Measurements from ENCODE around the gene UNC119. TPM values are rescaled to one million over a fixed set of nuclear protein-coding genes. Genes with fewer than 3 reads are reported as not detected.

The UNC119 gene
- total RNA-seq, 1 experiment from 2014 or later = 43.2 TPM

- Histone ChIP-seq H3K4me3 (replicated peaks in 1 of 2; ENCODE audit: low read depth in 1 of 2, low read length in 2 of 2) (no peak overlapping the region), H3K36me3 (ENCODE audit: control insufficient read depth in 1 of 2, insufficient read depth in 2 of 2, low read length in 2 of 2) (no peaks in the 10 kb centered on the region), H3K27ac (ENCODE audit: low read depth, low read length) (no peak overlapping the region), H2AFZ (ENCODE audit: low read depth, low read length, poor library complexity, severe bottlenecking) (no peak overlapping the region), H3K9ac (ENCODE audit: low read length) (no peak overlapping the region), H3K27me3 (ENCODE audit: insufficient read depth, low read length) (no peaks in the 10 kb centered on the region), H3K9me2 (ENCODE audit: insufficient read depth) (no peaks in the 10 kb centered on the region), H3K4me1 (ENCODE audit: control insufficient read depth in 1 of 2, insufficient read depth in 2 of 2, low read length in 2 of 2) (no peaks in the 10 kb centered on the region; a peak in 1 of 4 replicates), H3K79me2 (ENCODE audit: insufficient read depth, low read length) (no peaks in the 10 kb centered on the region), H3K9me3 (ENCODE audit: control insufficient read depth in 1 of 2, insufficient read depth in 1 of 2, low read depth in 1 of 2, low read length in 2 of 2) (no peaks in the 10 kb centered on the region), H3K4me2 (ENCODE audit: low read length) (no peak overlapping the region), H4K20me1 (ENCODE audit: insufficient read depth) (no peaks in the 10 kb centered on the region)
- TF ChIP-seq ELF1 (IDR thresholded peaks at IDR 0.05; ENCODE audit: borderline replicate concordance, low read depth) = no peak
- TF ChIP-seq EGR1 (IDR thresholded peaks at IDR 0.05; ENCODE audit: low read depth) = no peak
- no peak for TF ChIP-seq ZNF274 (IDR thresholded peaks at IDR 0.05; ENCODE audit: low read depth, low read length)
- TF ChIP-seq, protein P1, sequence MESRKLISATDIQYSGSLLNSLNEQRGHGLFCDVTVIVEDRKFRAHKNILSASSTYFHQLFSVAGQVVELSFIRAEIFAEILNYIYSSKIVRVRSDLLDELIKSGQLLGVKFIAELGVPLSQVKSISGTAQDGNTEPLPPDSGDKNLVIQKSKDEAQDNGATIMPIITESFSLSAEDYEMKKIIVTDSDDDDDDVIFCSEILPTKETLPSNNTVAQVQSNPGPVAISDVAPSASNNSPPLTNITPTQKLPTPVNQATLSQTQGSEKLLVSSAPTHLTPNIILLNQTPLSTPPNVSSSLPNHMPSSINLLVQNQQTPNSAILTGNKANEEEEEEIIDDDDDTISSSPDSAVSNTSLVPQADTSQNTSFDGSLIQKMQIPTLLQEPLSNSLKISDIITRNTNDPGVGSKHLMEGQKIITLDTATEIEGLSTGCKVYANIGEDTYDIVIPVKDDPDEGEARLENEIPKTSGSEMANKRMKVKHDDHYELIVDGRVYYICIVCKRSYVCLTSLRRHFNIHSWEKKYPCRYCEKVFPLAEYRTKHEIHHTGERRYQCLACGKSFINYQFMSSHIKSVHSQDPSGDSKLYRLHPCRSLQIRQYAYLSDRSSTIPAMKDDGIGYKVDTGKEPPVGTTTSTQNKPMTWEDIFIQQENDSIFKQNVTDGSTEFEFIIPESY (IDR thresholded peaks at IDR 0.05; ENCODE audit: extremely low read depth, insufficient replicate concordance, low read length) = no peak
- TF ChIP-seq EZH2phosphoT487 (IDR thresholded peaks at IDR 0.05; ENCODE audit: borderline replicate concordance) = no peak
- TF ChIP-seq CEBPB (IDR thresholded peaks at IDR 0.05; ENCODE audit: low read depth) = no peak
- TF ChIP-seq CBX3 (IDR thresholded peaks at IDR 0.05; ENCODE audit: low read depth) = no peak
- TF ChIP-seq SIN3A (IDR thresholded peaks at IDR 0.05; ENCODE audit: low read depth) = no peak
- TF ChIP-seq RAD21 (IDR thresholded peaks at IDR 0.05; ENCODE audit: low read depth) = no peak
- TF ChIP-seq, protein P2, sequence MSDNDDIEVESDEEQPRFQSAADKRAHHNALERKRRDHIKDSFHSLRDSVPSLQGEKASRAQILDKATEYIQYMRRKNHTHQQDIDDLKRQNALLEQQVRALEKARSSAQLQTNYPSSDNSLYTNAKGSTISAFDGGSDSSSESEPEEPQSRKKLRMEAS (IDR thresholded peaks at IDR 0.05) = no peak
- no peak for TF ChIP-seq POLR2A (IDR thresholded peaks at IDR 0.05; ENCODE audit: borderline replicate concordance, extremely low read depth, insufficient read depth, insufficient read length)
- TF ChIP-seq, protein P3, sequence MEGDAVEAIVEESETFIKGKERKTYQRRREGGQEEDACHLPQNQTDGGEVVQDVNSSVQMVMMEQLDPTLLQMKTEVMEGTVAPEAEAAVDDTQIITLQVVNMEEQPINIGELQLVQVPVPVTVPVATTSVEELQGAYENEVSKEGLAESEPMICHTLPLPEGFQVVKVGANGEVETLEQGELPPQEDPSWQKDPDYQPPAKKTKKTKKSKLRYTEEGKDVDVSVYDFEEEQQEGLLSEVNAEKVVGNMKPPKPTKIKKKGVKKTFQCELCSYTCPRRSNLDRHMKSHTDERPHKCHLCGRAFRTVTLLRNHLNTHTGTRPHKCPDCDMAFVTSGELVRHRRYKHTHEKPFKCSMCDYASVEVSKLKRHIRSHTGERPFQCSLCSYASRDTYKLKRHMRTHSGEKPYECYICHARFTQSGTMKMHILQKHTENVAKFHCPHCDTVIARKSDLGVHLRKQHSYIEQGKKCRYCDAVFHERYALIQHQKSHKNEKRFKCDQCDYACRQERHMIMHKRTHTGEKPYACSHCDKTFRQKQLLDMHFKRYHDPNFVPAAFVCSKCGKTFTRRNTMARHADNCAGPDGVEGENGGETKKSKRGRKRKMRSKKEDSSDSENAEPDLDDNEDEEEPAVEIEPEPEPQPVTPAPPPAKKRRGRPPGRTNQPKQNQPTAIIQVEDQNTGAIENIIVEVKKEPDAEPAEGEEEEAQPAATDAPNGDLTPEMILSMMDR (IDR thresholded peaks at IDR 0.05 in 2 of 3, conservative IDR thresholded peaks at IDR 0.05 in 1 of 3; ENCODE audit: borderline replicate concordance in 1 of 3, insufficient read depth in 1 of 3, low read depth in 2 of 3, low read length in 2 of 3) = no peak
- TF ChIP-seq YY1 (IDR thresholded peaks at IDR 0.05; ENCODE audit: extremely low read depth, insufficient replicate concordance, low read depth, low read length) = no peak
- no peak for TF ChIP-seq TCF7L2 (IDR thresholded peaks at IDR 0.05; ENCODE audit: borderline replicate concordance, extremely low read depth, insufficient read depth, insufficient read length)
- no peak for TF ChIP-seq FOSL1 (IDR thresholded peaks at IDR 0.05; ENCODE audit: low read depth)
- TF ChIP-seq ZFX (IDR thresholded peaks at IDR 0.05) = no peak
- no peak for TF ChIP-seq SRF (IDR thresholded peaks at IDR 0.05; ENCODE audit: low read depth)
- TF ChIP-seq POLR2AphosphoS5 (IDR thresholded peaks at IDR 0.05; ENCODE audit: low read depth, low read length) = no peak
- no peak for TF ChIP-seq EZH2 (IDR thresholded peaks at IDR 0.05)
- no peak for TF ChIP-seq JUND (IDR thresholded peaks at IDR 0.05)
- RAD21 ChIA-PET (ENCODE audit: low non-redundant PET in 1 of 2, low total read pairs in 2 of 2, uncharacterized antibody in 2 of 2, unreplicated experiment in 2 of 2) = no interaction called here
- DNase-seq (ENCODE audit: low read depth, low spot score) (no peak), ATAC-seq (no peak)
- POLR2A ChIA-PET = no interaction called here
- intact Hi-C loops (cut with micrococcal nuclease) = loop anchor here (10.0 kb wide), 1 partner anchor 176 kb away; no protein-coding TSS in a partner anchor
- CTCF ChIA-PET = no interaction called here
- no TSS peak for BruUV-seq (replicated peaks)
These were observed 53.6 kb downstream of the UNC119 start for GRCh38 chr17:28498652-28499363.

Data from HCT116 (cell line).